SK-N-SH treated with all-trans-retinoic acid at 6 μM for 48 hours (cell line): ENCODE results near the gene CDH19.

Experiments
- ARNTL ChIP-seq: fragments of 450-650 bp; formaldehyde crosslinking; IDR thresholded peaks from 2 replicates; pipeline ENCODE4 v1.5.0; 2020; ENCODE audit warnings: low read depth, mild to moderate bottlenecking, moderate library complexity, borderline replicate concordance
- CREB5 ChIP-seq: fragments of 250-450 bp; sonication (Bioruptor Pico); IDR thresholded peaks from 2 replicates; pipeline ENCODE4 v1.5.1; 2020; ENCODE audit warnings: low read depth, mild to moderate bottlenecking, moderate library complexity
- PPARA ChIP-seq: fragments of 250-450 bp; sonication (Bioruptor Pico); IDR thresholded peaks from 2 replicates; pipeline ENCODE4 v1.5.0; 2020; ENCODE audit warnings: mild to moderate bottlenecking, borderline replicate concordance
- RARB ChIP-seq: fragments of 250-450 bp; sonication (Bioruptor Pico); IDR thresholded peaks from 2 replicates; pipeline ENCODE4 v1.8.0; 2021; ENCODE audit warnings: mild to moderate bottlenecking, moderate library complexity
- SNAI2 ChIP-seq: fragments of 250-450 bp; sonication (Bioruptor Pico); IDR thresholded peaks from 2 replicates; pipeline ENCODE4 v1.5.0; 2020; ENCODE audit warnings: mild to moderate bottlenecking, moderate library complexity
- TCF4 ChIP-seq: fragments of 250-450 bp; sonication (Bioruptor Pico); IDR thresholded peaks from 2 replicates; pipeline ENCODE4 v1.8.0; 2021; ENCODE audit warnings: mild to moderate bottlenecking, moderate library complexity, borderline replicate concordance
- ZFP3 ChIP-seq: fragments of 250-450 bp; sonication (Bioruptor Pico); IDR thresholded peaks from 2 replicates; pipeline ENCODE4 v1.5.0; 2020; ENCODE audit warnings: mild to moderate bottlenecking, moderate library complexity
- ZFP30 ChIP-seq: fragments of 450-650 bp; formaldehyde crosslinking; IDR thresholded peaks from 2 replicates; pipeline ENCODE4 v1.5.0; 2022; ENCODE audit warnings: mild to moderate bottlenecking, moderate library complexity
- ZNF8 ChIP-seq: fragments of 450-650 bp; formaldehyde crosslinking; IDR thresholded peaks from 2 replicates; pipeline ENCODE4 v1.5.0; 2020; ENCODE audit warnings: mild to moderate bottlenecking, moderate library complexity
- TF ChIP-seq, protein P1 (sequence below): fragments of 250-450 bp; sonication (Bioruptor Pico); IDR thresholded peaks from 2 replicates; pipeline ENCODE4 v1.8.0; 2020; ENCODE audit warnings: mild to moderate bottlenecking, moderate library complexity, borderline replicate concordance

GRCh38 chr18:66640431-66640830 is 36.5 kb upstream of the CDH19 start:
- TF ChIP-seq ZNF8 (CRISPR knock-in tag) (no peak), ZFP3 (CRISPR knock-in tag) (no peak), CREB5 (CRISPR knock-in tag) (no peak), ARNTL (CRISPR knock-in tag) (no peak), PPARA (CRISPR knock-in tag) (no peak), TCF4 (no peak), RARB (no peak), ZFP30 (no peak), SNAI2 (no peak)
- TF ChIP-seq, protein P1, sequence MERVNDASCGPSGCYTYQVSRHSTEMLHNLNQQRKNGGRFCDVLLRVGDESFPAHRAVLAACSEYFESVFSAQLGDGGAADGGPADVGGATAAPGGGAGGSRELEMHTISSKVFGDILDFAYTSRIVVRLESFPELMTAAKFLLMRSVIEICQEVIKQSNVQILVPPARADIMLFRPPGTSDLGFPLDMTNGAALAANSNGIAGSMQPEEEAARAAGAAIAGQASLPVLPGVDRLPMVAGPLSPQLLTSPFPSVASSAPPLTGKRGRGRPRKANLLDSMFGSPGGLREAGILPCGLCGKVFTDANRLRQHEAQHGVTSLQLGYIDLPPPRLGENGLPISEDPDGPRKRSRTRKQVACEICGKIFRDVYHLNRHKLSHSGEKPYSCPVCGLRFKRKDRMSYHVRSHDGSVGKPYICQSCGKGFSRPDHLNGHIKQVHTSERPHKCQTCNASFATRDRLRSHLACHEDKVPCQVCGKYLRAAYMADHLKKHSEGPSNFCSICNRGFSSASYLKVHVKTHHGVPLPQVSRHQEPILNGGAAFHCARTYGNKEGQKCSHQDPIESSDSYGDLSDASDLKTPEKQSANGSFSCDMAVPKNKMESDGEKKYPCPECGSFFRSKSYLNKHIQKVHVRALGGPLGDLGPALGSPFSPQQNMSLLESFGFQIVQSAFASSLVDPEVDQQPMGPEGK, result no peak
